Mucosa of stomach (tissue), 1 donor: Measurements from ENCODE around the gene ARHGAP28.

ENCODE experiments used
- H3K27me3 ChIP-seq: one replicate; pipeline ENCODE4 v1.7.0; 2013; ENCODE audit warnings: mild to moderate bottlenecking, low read length; ENCODE audit not compliant: control insufficient read depth, insufficient read depth
- H3K36me3 ChIP-seq: one replicate; pipeline ENCODE4 v1.7.0; 2013; ENCODE audit warnings: low read length; ENCODE audit not compliant: control insufficient read depth, insufficient read depth
- H3K4me1 ChIP-seq: one replicate; pipeline ENCODE4 v1.7.0; 2013; ENCODE audit warnings: mild to moderate bottlenecking, low read length; ENCODE audit not compliant: control insufficient read depth, insufficient read depth
- H3K4me3 ChIP-seq: one replicate; pipeline ENCODE4 v1.7.0; 2013; ENCODE audit warnings: low read length
- H3K9ac ChIP-seq: one replicate; pipeline ENCODE4 v1.7.0; 2013; ENCODE audit warnings: mild to moderate bottlenecking, low read length, moderate library complexity
- H3K9me3 ChIP-seq: one replicate; pipeline ENCODE4 v1.7.0; 2013; ENCODE audit warnings: mild to moderate bottlenecking, low read length, moderate library complexity; ENCODE audit not compliant: control insufficient read depth
- donor health status: Pancreatic carcinoma.

ARHGAP28 gene

DNA sequence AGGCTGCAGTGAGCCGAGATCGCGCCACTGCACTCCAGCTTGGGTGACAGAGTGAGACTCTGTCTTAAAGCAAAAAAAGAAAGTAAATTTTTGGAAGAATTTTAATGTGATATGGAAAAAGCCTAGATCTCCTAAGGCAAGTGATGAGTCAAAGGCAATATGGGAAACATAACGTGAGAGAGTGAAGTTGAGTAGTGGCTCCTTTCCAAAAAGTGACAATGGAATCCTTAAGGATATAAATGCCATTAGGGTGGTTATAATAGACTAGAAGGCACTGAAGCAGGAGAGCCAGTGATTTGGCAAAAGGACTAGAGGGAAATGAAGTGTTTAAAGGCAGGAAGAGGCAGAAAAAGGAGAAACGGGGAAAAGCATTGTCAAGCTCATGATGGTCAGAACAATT is 25.6 kb downstream of the ARHGAP28 start:
- H3K4me3 ChIP-seq, result no peak overlapping the region
- H3K9me3 ChIP-seq, result no peaks in the 10 kb centered on the region
- no peak overlapping the region for H3K9ac ChIP-seq
- no peaks in the 10 kb centered on the region for H3K4me1 ChIP-seq
- H3K27me3 ChIP-seq, result no peaks in the 10 kb centered on the region
- H3K36me3 ChIP-seq, result no peaks in the 10 kb centered on the region

DNA sequence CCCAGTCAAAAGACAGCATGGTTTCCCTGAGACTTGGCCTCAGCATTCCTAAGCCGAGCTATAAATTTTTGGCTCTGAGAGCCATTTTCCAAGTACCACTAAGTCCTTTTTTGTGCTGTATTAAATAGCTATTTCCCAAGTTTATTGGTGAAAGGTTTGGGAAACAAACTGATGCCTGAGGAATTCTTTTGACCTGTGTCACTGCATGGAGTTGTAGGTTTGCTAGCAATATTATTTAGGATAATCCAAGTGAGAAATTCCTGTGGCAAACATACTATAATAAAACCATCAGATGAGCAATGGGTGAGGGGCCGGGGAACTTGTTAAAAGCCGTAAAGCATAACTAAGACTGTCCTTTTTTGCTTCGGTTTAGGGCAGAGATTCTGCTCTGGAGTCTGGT is 28.4 kb downstream of the ARHGAP28 start:
- Histone ChIP-seq H3K9me3 (no peaks in the 10 kb centered on the region), H3K36me3 (no peaks in the 10 kb centered on the region), H3K9ac (no peak overlapping the region), H3K4me1 (no peaks in the 10 kb centered on the region), H3K4me3 (no peak overlapping the region), H3K27me3 (no peaks in the 10 kb centered on the region)

DNA sequence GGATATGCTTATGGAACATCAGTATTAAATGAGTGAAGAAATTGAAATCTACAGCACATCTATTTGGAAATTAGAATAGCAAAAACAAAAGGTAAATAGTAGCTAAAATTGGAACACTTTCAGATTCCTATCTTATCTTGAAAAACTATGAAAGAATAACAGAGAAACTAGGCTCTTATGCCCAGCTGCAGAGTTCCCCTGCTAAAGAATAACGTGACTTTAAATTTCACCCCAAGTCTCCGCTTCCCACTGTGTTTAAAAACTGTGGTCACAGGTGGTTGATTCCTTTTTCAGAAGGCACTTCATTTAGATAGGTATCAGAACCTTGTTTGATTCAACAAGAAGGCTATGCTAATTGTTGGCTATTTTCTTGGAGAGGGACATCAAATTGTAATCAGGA is 30.1 kb downstream of the ARHGAP28 start:
- no peaks in the 10 kb centered on the region for H3K9me3 ChIP-seq
- H3K27me3 ChIP-seq, result no peaks in the 10 kb centered on the region

DNA sequence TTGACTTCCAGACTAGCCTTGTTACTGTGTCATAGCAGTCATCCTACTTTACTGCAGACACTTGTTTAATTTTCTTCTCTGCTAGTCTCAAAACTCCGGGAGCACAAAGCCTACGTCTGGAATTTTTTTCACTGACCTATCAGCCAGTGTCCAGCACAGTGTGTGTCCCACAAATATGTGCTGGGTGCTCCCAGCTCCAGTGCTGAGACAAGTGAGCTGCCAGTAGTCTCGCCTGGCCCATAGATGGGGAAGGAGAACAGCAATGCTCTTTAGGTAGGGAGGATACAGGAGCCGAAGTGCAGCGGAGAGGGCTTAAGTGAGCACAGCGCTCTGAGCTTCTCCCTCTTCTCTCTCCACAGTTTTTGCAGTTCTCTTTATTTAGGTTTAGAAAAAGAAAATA is 34.0 kb downstream of the ARHGAP28 start:
- H3K9me3 ChIP-seq, result no peaks in the 10 kb centered on the region
- H3K27me3 ChIP-seq, result no peaks in the 10 kb centered on the region
- no peaks in the 10 kb centered on the region for H3K36me3 ChIP-seq
- H3K4me3 ChIP-seq, result no peak overlapping the region
- H3K4me1 ChIP-seq, result no peaks in the 10 kb centered on the region
- no peak overlapping the region for H3K9ac ChIP-seq

More for the DNA sequence above, 30.1 kb downstream of the ARHGAP28 start:
- H3K9ac ChIP-seq, result no peak overlapping the region
- no peaks in the 10 kb centered on the region for H3K4me1 ChIP-seq
- H3K36me3 ChIP-seq, result no peaks in the 10 kb centered on the region
- H3K4me3 ChIP-seq, result no peak overlapping the region

DNA sequence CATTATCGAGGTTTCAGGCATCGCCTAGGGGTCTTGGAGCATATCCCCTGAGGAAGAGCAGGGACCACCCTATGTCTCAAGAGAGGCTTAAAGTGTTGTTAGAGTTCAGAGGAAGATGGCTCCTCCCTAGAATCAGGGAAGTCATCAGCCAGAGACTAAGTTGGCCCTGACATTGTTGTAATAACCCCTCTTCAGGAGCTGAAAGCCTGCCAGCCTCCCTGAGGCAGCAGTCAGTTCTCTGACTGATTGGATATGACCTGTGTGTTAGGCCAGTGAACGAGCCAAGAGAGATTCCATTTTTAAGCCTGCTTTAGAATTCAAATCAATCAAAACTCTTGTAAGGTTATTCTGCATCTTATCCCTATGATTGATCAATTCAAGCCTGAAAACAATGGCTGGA is 34.9 kb downstream of the ARHGAP28 start:
- Histone ChIP-seq H3K4me3 (no peak overlapping the region), H3K27me3 (no peaks in the 10 kb centered on the region), H3K4me1 (no peaks in the 10 kb centered on the region), H3K9ac (no peak overlapping the region), H3K36me3 (no peaks in the 10 kb centered on the region), H3K9me3 (no peaks in the 10 kb centered on the region)

DNA sequence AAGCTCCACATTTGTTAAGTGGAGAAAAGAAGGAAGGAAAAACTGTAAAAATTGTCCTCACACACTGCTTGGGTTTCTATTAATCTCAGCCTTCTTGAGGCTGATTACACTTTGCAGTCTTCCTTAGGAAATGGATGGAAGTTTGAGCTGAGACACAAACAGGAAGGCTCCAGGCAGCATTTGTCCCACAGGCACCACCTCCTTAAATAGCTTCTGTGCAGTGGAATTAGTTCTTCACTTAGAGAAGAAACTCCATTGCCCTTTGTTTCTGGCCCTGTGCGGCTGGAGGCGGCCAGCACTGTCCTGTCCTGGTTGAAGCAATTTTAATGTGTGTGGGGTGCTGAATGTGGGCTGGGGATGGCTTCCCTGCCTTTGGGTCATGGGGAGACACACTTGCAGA is 44.3 kb downstream of the ARHGAP28 start:
- no peaks in the 10 kb centered on the region for H3K27me3 ChIP-seq
- no peaks in the 10 kb centered on the region for H3K4me1 ChIP-seq
- H3K4me3 ChIP-seq, result no peak overlapping the region
- H3K36me3 ChIP-seq, result no peaks in the 10 kb centered on the region
- H3K9ac ChIP-seq, result no peak overlapping the region
- H3K9me3 ChIP-seq, result no peaks in the 10 kb centered on the region

DNA sequence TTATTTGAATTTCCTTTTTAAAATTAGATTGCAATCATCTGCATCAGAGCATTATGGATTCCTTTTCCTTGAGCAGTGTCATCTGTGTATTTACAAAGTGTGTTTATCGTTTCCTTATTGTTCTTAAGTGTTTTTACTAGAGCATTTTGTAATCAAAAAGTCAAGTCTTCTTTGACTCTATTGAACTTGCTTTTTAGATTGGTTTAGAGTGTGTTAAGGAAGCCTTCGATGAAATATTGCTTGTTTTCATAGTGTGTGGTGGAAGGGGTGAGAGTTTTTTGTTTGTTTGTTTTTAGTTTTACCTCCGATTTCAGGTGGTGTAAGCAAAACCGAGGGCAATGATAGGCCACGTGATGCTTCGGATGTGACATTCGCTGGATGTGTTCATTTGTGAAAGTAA is 45.7 kb downstream of the ARHGAP28 start:
- Histone ChIP-seq H3K36me3 (no peaks in the 10 kb centered on the region), H3K9ac (no peak overlapping the region), H3K4me1 (no peaks in the 10 kb centered on the region), H3K4me3 (no peak overlapping the region), H3K9me3 (no peaks in the 10 kb centered on the region), H3K27me3 (no peaks in the 10 kb centered on the region)

DNA sequence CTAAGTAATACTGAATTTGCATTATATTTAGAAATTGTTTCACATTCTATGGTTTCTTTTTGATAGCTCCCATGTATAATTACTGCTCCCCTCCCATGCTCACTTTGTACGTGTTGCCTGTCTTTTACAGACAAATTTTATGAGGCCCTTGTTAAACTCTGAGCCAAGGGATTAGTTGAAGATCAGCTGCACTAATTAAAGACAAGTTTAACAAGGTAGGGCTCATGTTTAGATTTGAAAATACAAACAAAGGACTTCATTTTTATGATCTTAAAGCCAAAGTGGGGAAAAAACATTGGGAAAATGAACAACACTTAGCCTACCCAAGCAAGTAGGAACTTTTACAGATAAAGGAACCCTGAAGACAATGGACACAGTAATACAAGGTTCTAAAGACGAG is 46.2 kb downstream of the ARHGAP28 start:
- no peaks in the 10 kb centered on the region for H3K4me1 ChIP-seq
- no peak overlapping the region for H3K9ac ChIP-seq
- H3K27me3 ChIP-seq, result no peaks in the 10 kb centered on the region
- H3K4me3 ChIP-seq, result no peak overlapping the region
- H3K9me3 ChIP-seq, result no peaks in the 10 kb centered on the region
- no peaks in the 10 kb centered on the region for H3K36me3 ChIP-seq

DNA sequence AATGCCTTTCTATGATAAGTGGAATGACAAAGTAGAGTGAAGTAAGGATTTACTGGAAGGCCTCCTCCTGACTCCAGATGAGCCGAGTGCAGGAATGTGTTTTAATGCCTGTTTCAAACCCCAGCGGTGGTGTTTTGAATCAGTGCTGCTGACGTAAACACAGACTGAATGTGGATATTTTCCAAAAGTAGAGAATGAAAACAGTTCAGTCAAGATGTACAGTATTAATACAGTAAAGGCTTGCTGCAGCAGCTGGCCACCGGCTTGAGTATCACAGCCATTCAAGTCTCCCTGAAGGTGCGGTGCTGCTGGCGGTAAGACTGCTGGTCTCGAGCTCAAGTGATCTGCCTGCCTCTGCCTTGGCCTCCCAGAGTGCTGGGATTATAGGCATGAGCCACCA is 46.7 kb downstream of the ARHGAP28 start:
- H3K4me3 ChIP-seq, result no peak overlapping the region
- H3K27me3 ChIP-seq, result no peaks in the 10 kb centered on the region
- no peak overlapping the region for H3K9ac ChIP-seq
- H3K4me1 ChIP-seq, result no peaks in the 10 kb centered on the region
- no peaks in the 10 kb centered on the region for H3K9me3 ChIP-seq
- H3K36me3 ChIP-seq, result no peaks in the 10 kb centered on the region

DNA sequence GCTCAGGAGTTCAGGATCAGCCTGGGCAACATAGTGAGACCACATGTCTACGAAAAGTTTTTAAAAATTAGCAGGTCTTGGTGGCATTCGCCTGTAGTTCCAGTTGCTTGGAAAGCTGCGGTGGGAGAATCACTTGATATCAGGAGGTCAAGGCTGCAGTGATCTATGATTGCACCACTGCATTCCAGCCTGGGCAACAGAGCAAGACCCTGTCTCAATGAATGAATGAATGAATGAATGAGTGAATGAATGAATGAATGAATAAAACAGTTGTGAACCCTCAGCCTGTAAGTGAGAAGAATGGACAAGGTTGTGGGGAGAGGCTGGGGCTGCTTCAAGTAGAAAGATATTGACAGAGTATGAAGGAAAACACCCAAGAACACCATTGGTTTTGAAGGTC is 48.0 kb downstream of the ARHGAP28 start:
- Histone ChIP-seq H3K27me3 (no peaks in the 10 kb centered on the region), H3K9me3 (no peaks in the 10 kb centered on the region), H3K4me3 (no peak overlapping the region), H3K9ac (no peak overlapping the region), H3K36me3 (no peaks in the 10 kb centered on the region), H3K4me1 (no peaks in the 10 kb centered on the region)

DNA sequence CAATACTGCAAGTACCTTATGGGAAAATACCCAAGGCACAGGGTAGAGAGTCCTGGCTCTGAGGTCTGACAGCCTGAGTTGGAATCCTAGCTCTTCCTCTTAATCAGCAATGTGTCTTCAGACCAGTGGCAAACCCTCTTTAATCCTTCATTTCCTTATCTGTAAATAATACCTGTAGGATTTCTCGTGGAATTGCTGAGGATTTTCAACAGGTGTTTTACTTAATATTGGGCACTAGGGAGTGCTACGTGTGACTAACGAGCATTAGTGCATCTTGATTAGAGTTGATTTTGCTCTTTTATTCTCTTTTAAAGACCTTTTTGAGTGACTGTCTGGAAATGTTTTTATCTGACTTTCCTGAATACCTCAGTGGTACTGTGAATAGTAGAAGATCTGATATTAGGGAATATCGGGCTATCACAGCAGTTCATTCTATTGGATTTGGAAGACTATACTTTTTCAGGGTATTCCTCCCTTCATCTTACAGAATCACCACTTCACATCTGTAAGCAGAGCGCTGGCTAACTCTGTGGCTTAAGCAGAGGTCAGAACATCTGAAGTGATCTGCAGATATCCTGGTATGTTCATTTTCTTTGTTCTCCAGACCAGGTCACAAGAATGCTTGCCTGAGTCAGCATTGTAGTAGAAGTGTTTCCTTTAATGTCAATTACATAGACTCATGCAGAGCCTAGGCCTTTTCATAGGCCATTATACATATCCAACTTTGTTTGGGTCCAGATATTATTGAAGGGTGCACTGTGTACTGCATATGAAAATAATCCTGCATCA is 49.1 kb downstream of the ARHGAP28 start:
- H3K4me3 ChIP-seq, result no peak overlapping the region
- H3K9me3 ChIP-seq, result no peaks in the 10 kb centered on the region
- no peak overlapping the region for H3K9ac ChIP-seq
- no peaks in the 10 kb centered on the region for H3K27me3 ChIP-seq
- no peaks in the 10 kb centered on the region for H3K36me3 ChIP-seq
- H3K4me1 ChIP-seq, result no peaks in the 10 kb centered on the region

DNA sequence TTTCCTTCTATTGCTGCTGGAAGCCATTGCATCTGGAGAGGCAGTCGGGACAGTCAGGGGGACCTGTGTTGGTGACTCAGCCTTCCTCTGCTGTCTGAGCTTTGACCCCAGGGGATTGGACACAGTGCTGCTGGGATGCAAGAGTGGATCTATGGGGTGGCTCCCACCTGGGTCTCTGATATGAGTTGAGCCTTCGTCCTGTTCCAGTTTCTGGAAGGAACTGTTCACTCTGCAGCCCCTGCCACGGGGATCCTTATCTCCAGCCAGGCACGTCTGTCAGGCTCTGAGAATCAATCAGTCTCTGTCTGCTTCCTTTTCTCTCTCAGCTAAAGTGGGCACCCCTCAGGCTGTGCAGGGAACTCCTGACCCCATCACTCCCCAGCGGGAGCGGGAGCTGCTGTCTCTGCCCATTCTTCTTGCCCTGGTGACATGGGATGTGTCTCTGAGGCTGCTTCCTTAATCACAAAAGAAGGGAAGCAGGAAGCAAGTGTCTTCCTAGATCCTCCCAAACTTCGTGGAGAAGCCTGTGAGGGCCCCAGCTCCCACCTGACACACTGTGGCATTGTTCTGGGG is 51.7 kb downstream of the ARHGAP28 start:
- Histone ChIP-seq H3K9me3 (no peaks in the 10 kb centered on the region), H3K9ac (no peak overlapping the region), H3K4me3 (no peak overlapping the region), H3K36me3 (no peaks in the 10 kb centered on the region), H3K27me3 (no peaks in the 10 kb centered on the region), H3K4me1 (no peaks in the 10 kb centered on the region)
